ENCODE results near the gene IGHMBP2.
A peak's percentile ranks its signal among the peaks of the same experiment; 100 is the strongest.
"Not testable (repeated sequence)": the region's sequence is repeated elsewhere in the genome, so short reads cannot be mapped to it uniquely, and the experiment has no call there.

Gene IGHMBP2

DNA sequence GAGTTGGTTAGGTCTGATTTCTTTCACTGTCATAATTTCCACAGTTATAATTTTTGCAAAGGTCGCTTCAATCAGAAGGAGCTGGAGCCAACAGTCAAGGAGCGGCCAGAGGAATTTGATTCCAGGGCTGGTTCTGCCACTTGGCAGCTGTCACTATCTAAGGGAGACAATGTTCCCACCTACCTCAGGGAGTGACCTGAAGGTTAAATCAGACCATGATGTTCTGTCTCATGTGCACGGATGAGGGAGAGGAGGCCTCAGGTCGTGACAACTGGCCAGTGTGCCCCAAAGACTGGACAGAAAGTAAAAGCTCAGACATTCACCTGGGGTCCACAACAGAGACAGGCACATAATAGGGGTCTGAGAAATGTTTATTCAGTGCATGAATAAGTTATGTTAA is 69.5 kb downstream of the IGHMBP2 start:
- no peak for DNase-seq (ENCODE audit: low spot score)
- ChIA-PET POLR2A (ENCODE audit: low non-redundant PET) (no interaction called here), CTCF (no interaction called here)
- TF ChIP-seq, protein P1, sequence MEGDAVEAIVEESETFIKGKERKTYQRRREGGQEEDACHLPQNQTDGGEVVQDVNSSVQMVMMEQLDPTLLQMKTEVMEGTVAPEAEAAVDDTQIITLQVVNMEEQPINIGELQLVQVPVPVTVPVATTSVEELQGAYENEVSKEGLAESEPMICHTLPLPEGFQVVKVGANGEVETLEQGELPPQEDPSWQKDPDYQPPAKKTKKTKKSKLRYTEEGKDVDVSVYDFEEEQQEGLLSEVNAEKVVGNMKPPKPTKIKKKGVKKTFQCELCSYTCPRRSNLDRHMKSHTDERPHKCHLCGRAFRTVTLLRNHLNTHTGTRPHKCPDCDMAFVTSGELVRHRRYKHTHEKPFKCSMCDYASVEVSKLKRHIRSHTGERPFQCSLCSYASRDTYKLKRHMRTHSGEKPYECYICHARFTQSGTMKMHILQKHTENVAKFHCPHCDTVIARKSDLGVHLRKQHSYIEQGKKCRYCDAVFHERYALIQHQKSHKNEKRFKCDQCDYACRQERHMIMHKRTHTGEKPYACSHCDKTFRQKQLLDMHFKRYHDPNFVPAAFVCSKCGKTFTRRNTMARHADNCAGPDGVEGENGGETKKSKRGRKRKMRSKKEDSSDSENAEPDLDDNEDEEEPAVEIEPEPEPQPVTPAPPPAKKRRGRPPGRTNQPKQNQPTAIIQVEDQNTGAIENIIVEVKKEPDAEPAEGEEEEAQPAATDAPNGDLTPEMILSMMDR (conservative IDR thresholded peaks at IDR 0.05; ENCODE audit: low read depth): no peak
- H3K27ac ChIP-seq: no peak overlapping the region

DNA sequence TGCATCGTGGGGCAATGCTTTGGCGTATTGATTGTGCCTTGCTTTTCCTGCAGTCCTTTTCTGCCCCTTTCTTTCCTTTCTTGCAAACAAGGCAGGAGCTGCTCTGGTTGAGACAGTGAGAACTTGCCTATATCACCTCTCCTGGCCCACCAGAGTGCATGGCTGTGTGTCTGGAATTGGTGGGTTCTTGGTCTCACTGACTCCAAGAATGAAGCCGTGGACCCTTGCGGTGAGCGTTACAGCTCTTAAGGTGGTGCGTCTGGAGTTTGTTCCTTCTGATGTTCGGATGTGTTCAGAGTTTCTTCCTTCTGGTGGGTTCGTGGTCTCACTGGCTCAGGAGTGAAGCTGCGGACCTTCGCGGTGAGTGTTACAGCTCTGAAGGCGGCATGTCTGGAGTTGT is 70.0 kb downstream of the IGHMBP2 start:
- CTCF ChIA-PET; H3K27ac ChIP-seq; POLR2A ChIA-PET (ENCODE audit: low non-redundant PET); DNase-seq (ENCODE audit: low spot score): not testable (repeated sequence)

DNA sequence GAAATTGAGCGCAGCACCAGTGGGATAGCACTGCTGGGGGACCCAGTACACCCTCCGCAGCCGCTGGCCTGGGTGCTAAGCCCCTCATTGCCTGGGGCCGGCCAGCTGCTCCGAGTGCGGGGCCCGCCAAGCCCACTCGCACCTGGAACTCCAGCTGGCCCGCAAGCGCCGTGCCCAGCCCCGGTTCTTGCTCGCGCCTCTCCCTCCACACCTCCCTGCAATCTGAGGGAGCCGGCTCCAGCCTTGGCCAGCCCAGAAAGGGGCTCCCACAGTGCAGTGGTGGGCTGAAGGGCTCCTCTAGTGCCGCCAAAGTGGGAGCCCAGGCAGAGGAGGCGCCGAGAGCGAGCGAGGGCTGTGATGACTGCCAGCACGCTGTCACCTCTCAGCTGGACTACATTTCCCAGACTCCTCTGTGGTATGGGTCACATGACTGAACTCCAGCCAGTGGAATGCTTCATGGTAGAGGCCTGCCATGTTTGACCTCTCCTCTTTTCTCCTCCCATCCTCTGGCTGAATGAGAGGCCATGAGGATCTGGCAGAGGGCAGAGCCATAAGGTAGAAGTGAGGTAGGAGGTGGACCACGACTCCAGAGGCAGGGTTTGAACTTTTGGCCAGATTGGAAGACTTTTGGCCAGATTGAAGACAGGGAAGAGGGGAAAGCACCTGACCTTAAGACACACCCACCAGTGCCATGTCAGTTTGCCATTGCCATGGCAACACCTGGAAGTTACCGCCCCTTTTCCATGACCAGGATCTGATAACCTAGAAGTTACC is 70.9 kb downstream of the IGHMBP2 start:
- CTCF ChIA-PET: no interaction called here

DNA sequence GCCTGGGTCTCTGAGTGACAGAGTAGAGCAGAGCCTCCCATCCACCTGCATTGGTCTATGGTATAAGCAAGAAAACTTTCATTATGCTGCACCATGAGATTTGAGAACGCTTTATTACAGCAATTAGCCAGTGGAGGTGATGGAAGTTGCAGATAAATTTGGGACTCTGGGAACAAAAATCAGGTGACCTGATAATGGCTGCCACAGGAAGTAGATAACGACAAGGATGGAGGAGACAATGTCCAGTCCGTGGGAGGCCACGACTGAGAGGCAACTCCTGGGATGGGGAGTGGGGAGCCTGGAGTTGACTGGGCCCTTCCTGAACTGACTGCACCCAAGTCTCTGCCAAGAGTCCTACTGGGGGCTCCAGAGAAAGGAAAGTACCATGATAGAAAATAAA is 72.4 kb downstream of the IGHMBP2 start:
- no peak overlapping the region for H3K27ac ChIP-seq
- DNase-seq (ENCODE audit: low spot score): no peak
- ChIA-PET CTCF (no interaction called here), POLR2A (ENCODE audit: low non-redundant PET) (no interaction called here)
- TF ChIP-seq, protein P1 (conservative IDR thresholded peaks at IDR 0.05; ENCODE audit: low read depth): no peak

More for the DNA sequence above, 70.9 kb downstream of the IGHMBP2 start:
- TF ChIP-seq, protein P1 (conservative IDR thresholded peaks at IDR 0.05; ENCODE audit: low read depth): no peak
- DNase-seq (ENCODE audit: low spot score): peak; percentile 41
- no peak overlapping the region for H3K27ac ChIP-seq
- POLR2A ChIA-PET (ENCODE audit: low non-redundant PET): no interaction called here

DNA sequence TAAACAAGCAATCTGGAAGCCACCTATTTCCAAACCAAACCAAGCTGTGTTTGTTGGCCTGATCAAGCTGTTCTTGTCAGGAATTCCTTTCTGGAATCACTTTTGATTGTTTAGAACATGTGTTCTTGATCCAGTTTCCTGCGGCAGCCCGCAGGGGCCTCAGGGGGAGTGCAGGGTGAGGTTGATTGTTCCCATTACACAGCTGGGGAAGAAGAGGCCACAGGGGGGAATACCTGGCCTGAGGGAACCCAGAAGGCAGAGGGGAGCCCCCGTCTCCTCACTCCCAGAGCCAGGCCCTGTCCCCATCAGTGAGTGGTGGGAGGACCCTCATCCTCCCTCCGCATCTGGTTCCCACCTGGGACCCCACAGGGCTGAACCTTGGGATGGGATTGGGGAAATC is 72.9 kb downstream of the IGHMBP2 start:
- ChIA-PET POLR2A (ENCODE audit: low non-redundant PET) (no interaction called here), CTCF (no interaction called here)
- no peak overlapping the region for H3K27ac ChIP-seq
- TF ChIP-seq, protein P1 (conservative IDR thresholded peaks at IDR 0.05; ENCODE audit: low read depth): no peak
- DNase-seq (ENCODE audit: low spot score): no peak

DNA sequence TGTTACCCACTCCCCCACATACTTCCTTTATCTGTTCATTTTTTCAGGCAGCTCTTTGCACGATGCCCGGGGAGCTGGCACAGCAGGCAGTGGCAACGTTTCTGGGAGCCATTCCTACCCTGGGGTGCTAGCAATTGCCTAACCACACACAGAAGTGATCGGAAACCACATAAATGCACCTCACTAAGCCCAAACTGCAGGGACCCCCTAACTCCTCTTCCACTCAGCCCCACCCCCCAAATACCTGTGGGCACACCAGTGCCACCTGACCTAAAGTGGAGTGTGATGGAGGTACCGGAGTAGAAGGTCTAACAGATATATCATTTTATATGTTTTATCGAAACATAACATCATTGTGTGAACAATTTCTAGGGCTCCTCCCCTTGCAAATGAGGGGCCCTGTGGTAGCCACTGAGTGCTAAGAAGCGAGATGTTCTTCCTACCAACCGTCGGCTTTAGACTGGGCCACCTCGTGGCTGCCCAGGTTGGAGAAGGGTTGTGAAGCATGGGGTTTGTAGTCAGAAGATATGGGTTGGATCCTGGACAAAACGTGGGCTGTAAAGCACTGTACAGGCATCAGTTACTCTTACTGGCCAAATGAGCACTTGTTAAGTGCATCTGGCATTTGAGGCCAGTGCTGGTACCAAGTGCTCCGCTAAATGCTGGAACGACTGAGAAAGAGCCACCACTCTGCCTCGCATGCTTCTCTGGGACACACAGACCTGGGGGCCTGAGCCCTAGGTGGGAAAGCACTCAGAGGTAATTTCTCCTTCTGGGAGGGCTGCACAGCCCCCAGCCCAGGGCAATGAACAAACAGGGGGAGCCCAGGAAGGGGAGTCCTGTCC is 74.3 kb downstream of the IGHMBP2 start:
- ChIA-PET CTCF (no interaction called here), POLR2A (ENCODE audit: low non-redundant PET) (no interaction called here)
- TF ChIP-seq, protein P1 (conservative IDR thresholded peaks at IDR 0.05; ENCODE audit: low read depth): no peak
- no peak overlapping the region for H3K27ac ChIP-seq
- no peak for DNase-seq (ENCODE audit: low spot score)

DNA sequence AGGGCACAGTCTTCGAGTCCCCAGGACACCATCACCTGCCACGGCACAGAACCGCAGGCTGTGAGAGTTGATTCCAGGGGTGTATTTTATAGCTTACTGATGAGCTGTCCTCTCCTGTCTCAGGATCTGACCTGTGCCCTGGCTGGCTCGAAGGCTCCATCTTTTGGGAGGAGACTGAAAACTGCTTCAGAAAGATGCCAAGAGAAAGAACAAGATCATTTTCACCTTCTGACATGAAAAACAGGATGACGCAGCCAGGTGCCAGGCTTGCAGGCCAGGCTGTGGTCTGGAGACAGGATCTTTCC is 74.9 kb downstream of the IGHMBP2 start:
- CTCF ChIA-PET: no interaction called here
- POLR2A ChIA-PET (ENCODE audit: low non-redundant PET): no interaction called here
- no peak for DNase-seq (ENCODE audit: low spot score)
- H3K27ac ChIP-seq: no peak overlapping the region
- TF ChIP-seq, protein P1 (conservative IDR thresholded peaks at IDR 0.05; ENCODE audit: low read depth): no peak
